Calu3 (cell line): ENCODE data around the gene RHPN2. TPM values are rescaled to one million over a fixed set of nuclear protein-coding genes. Genes with fewer than 3 reads are reported as not detected.

Source experiments
- BruUV-seq: library from RNA; stranded (reverse); fragments of 400-500 nt; replicated peaks from 2 replicates; lab custom pipeline; 2021; lab: Mats Ljungman, UMichigan
- CTCF ChIA-PET: fragments of 300-600 bp; sonication (Branson Sonifier 250); formaldehyde crosslinking; loops from one replicate; lab custom pipeline; 2022; ENCODE audit warnings: antibody characterized with exemption; lab: Charles Lee
- DNase-seq: peaks from one replicate; pipeline ENCODE4 v3.0.0; 2022
- H3K27ac Mint-ChIP-seq: one replicate; pipeline ENCODE4 v1.8.0; 2022; ENCODE audit warnings: mixed read lengths; ENCODE audit not compliant: unreplicated experiment
- H3K27me3 Mint-ChIP-seq: one replicate; pipeline ENCODE4 v1.8.0; 2022; ENCODE audit warnings: mixed read lengths; ENCODE audit not compliant: unreplicated experiment
- H3K36me3 Mint-ChIP-seq: one replicate; pipeline ENCODE4 v1.8.0; 2022; ENCODE audit warnings: mild to moderate bottlenecking, moderate library complexity, mixed read lengths; ENCODE audit not compliant: insufficient read depth, unreplicated experiment
- H3K4me1 Mint-ChIP-seq: one replicate; pipeline ENCODE4 v1.8.0; 2022; ENCODE audit warnings: mild to moderate bottlenecking, low read depth, mixed read lengths; ENCODE audit not compliant: unreplicated experiment
- H3K4me3 Mint-ChIP-seq: one replicate; pipeline ENCODE4 v1.8.0; 2022; ENCODE audit warnings: mild to moderate bottlenecking, low read depth, moderate library complexity, mixed read lengths; ENCODE audit not compliant: unreplicated experiment
- H3K9me3 Mint-ChIP-seq: one replicate; pipeline ENCODE4 v1.8.0; 2022; ENCODE audit warnings: low read depth, mixed read lengths; ENCODE audit not compliant: unreplicated experiment
- CTCF ChIP-seq: fragments of 200-600 bp; IDR thresholded peaks from one replicate; pipeline ENCODE4 v1.8.0; 2022; ENCODE audit warnings: antibody characterized with exemption; ENCODE audit not compliant: unreplicated experiment
- intact Hi-C: fragments of 100-400 bp; cut with micrococcal nuclease; formaldehyde crosslinking; loops from one replicate; pipeline ENCODE4 v1.10.0; 2022; ENCODE audit not compliant: unreplicated experiment
- total RNA-seq: library from RNA; stranded (reverse); gene quantifications from 2 replicates; pipeline ENCODE4 v1.2.3, GENCODE V29; 2022

The RHPN2 gene
- total RNA-seq, 1 experiment from 2014 or later: 46.4 TPM

GRCh38 chr19:33064458-33064791, 263 bp downstream of the RHPN2 start:
- intact Hi-C loops: no loop called here
- no peak for TF ChIP-seq CTCF
- H3K4me1 Mint-ChIP-seq: peaks cover 26% of the 10 kb centered on the region
- peak; percentile 86 for DNase-seq
- no TSS peak for BruUV-seq
- CTCF ChIA-PET: no interaction called here
- peak overlapping the region; percentile 81 for H3K27ac Mint-ChIP-seq
- H3K36me3 Mint-ChIP-seq: peaks cover 50% of the 10 kb centered on the region
- H3K9me3 Mint-ChIP-seq: no peaks in the 10 kb centered on the region
- peak overlapping the region; percentile 90 for H3K4me3 Mint-ChIP-seq
- H3K27me3 Mint-ChIP-seq: no peaks in the 10 kb centered on the region

GRCh38 chr19:33063753-33064457, 783 bp downstream of the RHPN2 start:
- H3K27me3 Mint-ChIP-seq: no peaks in the 10 kb centered on the region
- no TSS peak for BruUV-seq
- no peak for TF ChIP-seq CTCF
- H3K4me3 Mint-ChIP-seq: peak overlapping the region; percentile 90
- intact Hi-C loops: no loop called here
- CTCF ChIA-PET: interaction anchor here (0.9 kb wide), 1 partner anchor 9 kb away, joined by 3 read pairs; no protein-coding TSS in a partner anchor
- H3K36me3 Mint-ChIP-seq: peaks cover 51% of the 10 kb centered on the region
- peak overlapping the region; percentile 81 for H3K27ac Mint-ChIP-seq
- peak; percentile 32 for DNase-seq
- peaks cover 31% of the 10 kb centered on the region for H3K4me1 Mint-ChIP-seq
- H3K9me3 Mint-ChIP-seq: no peaks in the 10 kb centered on the region

GRCh38 chr19:33063356-33063752, 1.3 kb downstream of the RHPN2 start:
- CTCF ChIA-PET: interaction anchor here (0.8 to 0.9 kb wide), 2 partner anchors 8 to 16 kb away, joined by 3 read pairs; no protein-coding TSS in a partner anchor
- DNase-seq: peak; percentile 67
- BruUV-seq: no TSS peak
- peaks cover 51% of the 10 kb centered on the region for H3K36me3 Mint-ChIP-seq
- peak overlapping the region; percentile 81 for H3K27ac Mint-ChIP-seq
- H3K9me3 Mint-ChIP-seq: no peaks in the 10 kb centered on the region
- intact Hi-C loops: no loop called here
- H3K4me3 Mint-ChIP-seq: peak overlapping the region; percentile 90
- H3K4me1 Mint-ChIP-seq: peaks cover 31% of the 10 kb centered on the region
- no peaks in the 10 kb centered on the region for H3K27me3 Mint-ChIP-seq
- TF ChIP-seq CTCF: no peak

GRCh38 chr19:33062902-33063301, 1.8 kb downstream of the RHPN2 start:
- BruUV-seq: TSS peak; percentile 53
- TF ChIP-seq CTCF: no peak
- Mint-ChIP-seq H3K36me3 (peaks cover 51% of the 10 kb centered on the region), H3K4me3 (peak overlapping the region; percentile 90), H3K27ac (peak overlapping the region; percentile 81), H3K27me3 (no peaks in the 10 kb centered on the region), H3K9me3 (no peaks in the 10 kb centered on the region), H3K4me1 (peaks cover 31% of the 10 kb centered on the region)
- no peak for DNase-seq
- CTCF ChIA-PET: interaction anchor here (0.7 to 0.9 kb wide), 3 partner anchors 8 to 136 kb away, joined by 3 read pairs; no protein-coding TSS in a partner anchor
- intact Hi-C loops: no loop called here
